Lung (tissue), 12 donors: ENCODE data around the gene MRPS6. TPM values are rescaled to one million over a fixed set of nuclear protein-coding genes. Genes with fewer than 3 reads are reported as not detected.
A peak's percentile ranks its signal among the peaks of the same experiment; 100 is the strongest.

Experiments used
- ATAC-seq: fragments of 200-7000 bp; cut with Tn5 transposase; one replicate; pipeline ENCODE4 v1.9.1; 2020; ENCODE audit warnings: moderate number of reproducible peaks; ENCODE audit not compliant: insufficient read depth, low FRiP score
- DNase-seq, 3 donors: peaks; one replicate each; pipeline ENCODE4 v3.0.0-alpha.2; 2013 to 2017
- H3K27ac ChIP-seq, 2 donors: one replicate each; pipeline ENCODE4 v1.5.1; 2013; ENCODE audit warnings: mild to moderate bottlenecking in 2 of 2, moderate library complexity in 2 of 2, control low read depth in 1 of 2, inconsistent platforms in 1 of 2, low read depth in 1 of 2, low read length in 1 of 2
- H3K27me3 ChIP-seq, 3 donors: one replicate each; pipeline ENCODE4 v1.5.1; 2013; ENCODE audit warnings: low read length in 2 of 3; ENCODE audit not compliant: control insufficient read depth in 3 of 3, insufficient read depth in 3 of 3
- H3K36me3 ChIP-seq, 4 donors: one replicate each; pipeline ENCODE4 v1.5.1; 2013; ENCODE audit warnings: low read length in 4 of 4, mild to moderate bottlenecking in 1 of 4, moderate library complexity in 1 of 4; ENCODE audit not compliant: control insufficient read depth in 4 of 4, insufficient read depth in 4 of 4
- H3K4me1 ChIP-seq, 5 donors: one replicate each; pipeline ENCODE4 v1.5.1; 2013; ENCODE audit warnings: low read length in 5 of 5, mild to moderate bottlenecking in 2 of 5, moderate library complexity in 1 of 5; ENCODE audit not compliant: control insufficient read depth in 5 of 5, insufficient read depth in 5 of 5
- H3K4me3 ChIP-seq: one replicate; pipeline ENCODE4 v1.5.1; 2013; ENCODE audit warnings: mild to moderate bottlenecking, control low read depth, moderate library complexity
- H3K9ac ChIP-seq, 2 donors: one replicate each; pipeline ENCODE4 v1.5.1; 2013; ENCODE audit warnings: low read length in 2 of 2, control low read depth in 1 of 2; ENCODE audit not compliant: insufficient read depth in 1 of 2
- H3K9me3 ChIP-seq, 4 donors: one replicate each; pipeline ENCODE4 v1.5.1; 2013; ENCODE audit warnings: low read length in 3 of 4, mild to moderate bottlenecking in 1 of 4, moderate library complexity in 1 of 4; ENCODE audit not compliant: control insufficient read depth in 4 of 4, insufficient read depth in 3 of 4
- CTCF ChIP-seq: IDR thresholded peaks from 2 replicates; pipeline ENCODE4 v1.5.1; 2012; ENCODE audit warnings: mild to moderate bottlenecking; ENCODE audit errors: control extremely low read depth, extremely low read depth
- WGBS, 2 donors: extraction: QIAGEN DNeasy Blood & Tissue Kit; methylation state at CpG; one replicate each; pipeline ENCODE4 v1.1.7; 2013; 5-methylcytosine and 5-hydroxymethylcytosine counted together
- polyA plus RNA-seq, 2 donors: library from polyadenylated mRNA; stranded (reverse); fragments of 200-250 nt; gene quantifications; one replicate each; pipeline ENCODE4 v1.2.1, GENCODE V29; 2013
- total RNA-seq, 2 donors: library from RNA; depleted of rRNA in 1 of 2; stranded (reverse); fragments of >200 nt in 1 of 2; gene quantifications; one replicate each; pipeline ENCODE4 v1.2.1, GENCODE V29; 2014 to 2021
- donor health status: control.
- donor health status: control.
- donor health status: Bipolar disorder and iron deficiency.
- donor health status: healthy.
- donor health status: DM: yes; HTN: yes; CAD: no.

The MRPS6 gene
- total and polyA plus RNA-seq, 4 donors, result 28.4 to 73.9 (median 37.1) TPM

GRCh38 chr21:34185026-34185750 is 111.8 kb downstream of the MRPS6 start:
- 91 to 92% methylated on average over 15 of the region's 15 CpGs for WGBS, 2 donors
- no peak for TF ChIP-seq CTCF
- Histone ChIP-seq H3K27me3 (no peaks in the 10 kb centered on the region), H3K4me1 (peaks cover 0 to 27% (median 0%) of the 10 kb centered on the region in 5 donors), H3K9me3 (no peaks in the 10 kb centered on the region), H3K27ac (no peak overlapping the region), H3K36me3 (no peaks in the 10 kb centered on the region), H3K9ac (no peak overlapping the region), H3K4me3 (no peak overlapping the region)
- DNase-seq (no peak), ATAC-seq (no peak)

GRCh38 chr21:34186109-34186719 is 112.8 kb downstream of the MRPS6 start:
- ATAC-seq, result no peak
- Histone ChIP-seq H3K27ac (no peak overlapping the region), H3K27me3 (no peaks in the 10 kb centered on the region)

GRCh38 chr21:34187935-34188334 is 114.6 kb downstream of the MRPS6 start:
- H3K4me3 ChIP-seq, result no peak overlapping the region
- DNase-seq (peak; percentile 33 to 76 (median 57)), ATAC-seq (peak; percentile 48)
- no peak for TF ChIP-seq CTCF
- no peaks in the 10 kb centered on the region for H3K36me3 ChIP-seq
- H3K9me3 ChIP-seq, result no peaks in the 10 kb centered on the region
- H3K27me3 ChIP-seq, result no peaks in the 10 kb centered on the region
- no peak overlapping the region for H3K27ac ChIP-seq
- no peak overlapping the region for H3K9ac ChIP-seq
- WGBS, 2 donors, result 81 to 82% methylated on average over 6 of the region's 6 CpGs
- H3K4me1 ChIP-seq, result peaks cover 0 to 16% (median 0%) of the 10 kb centered on the region in 5 donors

More at GRCh38 chr21:34186109-34186719, 112.8 kb downstream of the MRPS6 start:
- H3K36me3 ChIP-seq, result no peaks in the 10 kb centered on the region
- TF ChIP-seq CTCF, result no peak
- H3K9ac ChIP-seq, result no peak overlapping the region
- 90 to 94% methylated on average over 12 of the region's 12 CpGs for WGBS, 2 donors
- H3K4me3 ChIP-seq, result no peak overlapping the region
- no peaks in the 10 kb centered on the region for H3K9me3 ChIP-seq
- peaks cover 0 to 21% (median 0%) of the 10 kb centered on the region in 5 donors for H3K4me1 ChIP-seq
- no peak for DNase-seq
